HepG2 (cell line): ENCODE measurements around the gene SERINC5. TPM values are rescaled to one million over a fixed set of nuclear protein-coding genes. Genes with fewer than 3 reads are reported as not detected.

Experiments used
- DMAP1 ChIP-seq: IDR thresholded peaks from 2 replicates; pipeline ENCODE4 v1.6.1; 2016
- DNMT3B ChIP-seq: conservative IDR thresholded peaks from 2 replicates; pipeline ENCODE4 v1.6.1; 2016; ENCODE audit warnings: missing biosample characterization, control low read depth
- ELF3 ChIP-seq: IDR thresholded peaks from 2 replicates; pipeline ENCODE4 v1.6.1; 2016; ENCODE audit warnings: missing genetic modification reagents, missing compliant biosample characterization
- HHEX ChIP-seq: IDR thresholded peaks from 2 replicates; pipeline ENCODE4 v1.6.1; 2016; ENCODE audit warnings: control low read depth
- HMG20A ChIP-seq: IDR thresholded peaks from 2 replicates; pipeline ENCODE4 v1.6.1; 2016; ENCODE audit warnings: borderline replicate concordance
- HNF4G ChIP-seq, 2 experiments: sonication (generic) in 1 of 2; formaldehyde crosslinking in 1 of 2; IDR thresholded peaks; 2 replicates each; pipeline versions ENCODE4 v1.4.0 to v1.6.1; 2011 to 2020; ENCODE audit warnings: borderline replicate concordance in 2 of 2, low read depth in 2 of 2, mild to moderate bottlenecking in 2 of 2, low read length in 1 of 2, missing genetic modification reagents in 1 of 2, moderate library complexity in 1 of 2
- JUN ChIP-seq: sonication (generic); formaldehyde crosslinking; IDR thresholded peaks from 2 replicates; pipeline ENCODE4 v1.4.0; 2020; ENCODE audit warnings: mild to moderate bottlenecking, missing genetic modification reagents
- KLF11 ChIP-seq: IDR thresholded peaks from 2 replicates; pipeline ENCODE4 v1.6.1; 2016; ENCODE audit warnings: missing compliant biosample characterization
- KLF12 ChIP-seq: sonication (generic); formaldehyde crosslinking; IDR thresholded peaks from 2 replicates; pipeline ENCODE4 v1.4.0; 2020; ENCODE audit warnings: missing genetic modification reagents, borderline replicate concordance
- MXI1 ChIP-seq: IDR thresholded peaks from 3 replicates; pipeline ENCODE4 v1.6.1; 2012; ENCODE audit warnings: low read depth, low read length, inconsistent platforms, borderline replicate concordance
- PBX2 ChIP-seq: IDR thresholded peaks from 2 replicates; pipeline ENCODE4 v1.6.1; 2016; ENCODE audit warnings: control low read depth
- SAFB2 ChIP-seq: sonication (generic); formaldehyde crosslinking; IDR thresholded peaks from 2 replicates; pipeline ENCODE4 v1.5.1; 2020; ENCODE audit warnings: missing genetic modification reagents, low read depth, mild to moderate bottlenecking, borderline replicate concordance
- SKI ChIP-seq: fragments of 450-650 bp; IDR thresholded peaks from one replicate; pipeline ENCODE4 v1.6.1; 2018; ENCODE audit warnings: mild to moderate bottlenecking; ENCODE audit not compliant: partially characterized antibody
- SOX5 ChIP-seq: IDR thresholded peaks from 2 replicates; pipeline ENCODE4 v1.6.1; 2016; ENCODE audit warnings: borderline replicate concordance
- SP5 ChIP-seq: IDR thresholded peaks from 2 replicates; pipeline ENCODE4 v1.6.1; 2016; ENCODE audit warnings: low read depth, borderline replicate concordance
- ZBTB21 ChIP-seq: sonication (generic); formaldehyde crosslinking; IDR thresholded peaks from 2 replicates; pipeline ENCODE4 v1.4.0; 2020; ENCODE audit warnings: missing genetic modification reagents
- ZBTB25 ChIP-seq: IDR thresholded peaks from 2 replicates; pipeline ENCODE4 v1.6.1; 2018; ENCODE audit warnings: missing genetic modification reagents
- ZBTB26 ChIP-seq: IDR thresholded peaks from 2 replicates; pipeline ENCODE4 v1.6.1; 2016; ENCODE audit warnings: missing compliant biosample characterization, missing genetic modification reagents, borderline replicate concordance
- ZFP41 ChIP-seq: sonication (generic); formaldehyde crosslinking; IDR thresholded peaks from 2 replicates; pipeline ENCODE4 v1.4.0; 2020; ENCODE audit warnings: mild to moderate bottlenecking, missing genetic modification reagents, borderline replicate concordance
- ZFP90 ChIP-seq: sonication (generic); formaldehyde crosslinking; IDR thresholded peaks from 2 replicates; pipeline ENCODE4 v1.8.0; 2022; ENCODE audit warnings: missing genetic modification reagents, mild to moderate bottlenecking, inconsistent platforms, borderline replicate concordance
- ZNF12 ChIP-seq: sonication (generic); formaldehyde crosslinking; IDR thresholded peaks from 2 replicates; pipeline ENCODE4 v1.5.0; 2020; ENCODE audit warnings: missing genetic modification reagents
- ZNF557 ChIP-seq: sonication (generic); formaldehyde crosslinking; IDR thresholded peaks from 2 replicates; pipeline ENCODE4 v1.4.0; 2020; ENCODE audit warnings: missing genetic modification reagents
- ZNF652 ChIP-seq: IDR thresholded peaks from 2 replicates; pipeline ENCODE4 v1.6.1; 2016; ENCODE audit warnings: low read depth, borderline replicate concordance
- ZNF747 ChIP-seq: sonication (generic); formaldehyde crosslinking; IDR thresholded peaks from 2 replicates; pipeline ENCODE4 v1.8.1; 2023; ENCODE audit warnings: missing genetic modification reagents, mild to moderate bottlenecking, borderline replicate concordance
- ZNF781 ChIP-seq: sonication (generic); formaldehyde crosslinking; IDR thresholded peaks from 2 replicates; pipeline ENCODE4 v1.5.1; 2020; ENCODE audit warnings: borderline replicate concordance, mild to moderate bottlenecking, missing genetic modification reagents; ENCODE audit errors: not compliant biosample characterization
- polyA plus RNA-seq, 8 experiments: library from polyadenylated mRNA; depleted of rRNA in 3 of 8; stranded (reverse) in 7 of 8; unstranded in 1 of 8; fragments of >200 nt; fragmentation: Illumina TruSeq in 4 of 8; extraction: Trizol in 4 of 8; gene quantifications; 2 replicates each; pipeline versions ENCODE4 v1.2.1 to v1.2.3, GENCODE V29; 2011 to 2016; ENCODE audit warnings: low read depth in 4 of 8, missing spikeins in 1 of 8, mixed read lengths in 1 of 8; ENCODE audit not compliant: insufficient read depth in 1 of 8
- total RNA-seq, 5 experiments: library from RNA; depleted of rRNA; stranded (reverse); fragments of >200 nt; fragmentation: Illumina TruSeq; extraction: Trizol; gene quantifications; 2 replicates each; pipeline ENCODE4 v1.2.3, GENCODE V29; 2016; ENCODE audit warnings: low read depth in 1 of 5
- TF ChIP-seq, protein P1 (sequence below): IDR thresholded peaks from 2 replicates; pipeline ENCODE4 v1.6.1; 2012; ENCODE audit warnings: low read depth, low read length, improper control_type of control experiment

Gene SERINC5
- total and polyA plus RNA-seq, 2 of the 13 experiments (the other 11 are each of a cell fraction or from before 2014, with no cell fraction given) = 17.3 to 22.8 TPM

- no peak for TF ChIP-seq PBX2 (CRISPR knock-in tag)
- no peak for TF ChIP-seq ZNF781
- TF ChIP-seq ELF3 (CRISPR knock-in tag) = peak; percentile 47; the same call in 1 of the 2 replicates
- TF ChIP-seq JUN (CRISPR knock-in tag) = peak; percentile 40; the same call in 1 of the 2 replicates
- TF ChIP-seq HHEX = peak; percentile 67; the same call in 1 of the 2 replicates
- TF ChIP-seq ZBTB21 (CRISPR knock-in tag) = no peak
- TF ChIP-seq ZBTB26 (CRISPR knock-in tag) = no peak; the same call in 1 of the 2 replicates
- no peak for TF ChIP-seq ZNF557 (CRISPR knock-in tag)
- TF ChIP-seq SAFB2 = no peak
- TF ChIP-seq SKI = peak; percentile 50
- no peak for TF ChIP-seq ZFP90 (CRISPR knock-in tag)
- peak; percentile 82 for TF ChIP-seq HNF4G (IDR thresholded peaks at IDR 0.05; ENCODE audit: borderline replicate concordance, low read depth, low read length)
- TF ChIP-seq HNF4G (CRISPR knock-in tag; IDR thresholded peaks at IDR 0.05; ENCODE audit: borderline replicate concordance, low read depth) = peak; percentile 44; the same call in 1 of the 2 replicates
- no peak for TF ChIP-seq ZNF747
- TF ChIP-seq SP5 (CRISPR knock-in tag) = 0 out of 2 replicates have a peak, but pooled peaks have one; percentile 33
- no peak for TF ChIP-seq MXI1
- TF ChIP-seq DMAP1 (CRISPR knock-in tag) = no peak; the same call in 1 of the 2 replicates
- no peak for TF ChIP-seq KLF12 (CRISPR knock-in tag)
- TF ChIP-seq ZFP41 (CRISPR knock-in tag) = no peak
- TF ChIP-seq HMG20A = peak; percentile 48; the same call in 1 of the 2 replicates
- TF ChIP-seq DNMT3B = peak; percentile 74; the same call in 1 of the 2 replicates
- TF ChIP-seq, protein P1, sequence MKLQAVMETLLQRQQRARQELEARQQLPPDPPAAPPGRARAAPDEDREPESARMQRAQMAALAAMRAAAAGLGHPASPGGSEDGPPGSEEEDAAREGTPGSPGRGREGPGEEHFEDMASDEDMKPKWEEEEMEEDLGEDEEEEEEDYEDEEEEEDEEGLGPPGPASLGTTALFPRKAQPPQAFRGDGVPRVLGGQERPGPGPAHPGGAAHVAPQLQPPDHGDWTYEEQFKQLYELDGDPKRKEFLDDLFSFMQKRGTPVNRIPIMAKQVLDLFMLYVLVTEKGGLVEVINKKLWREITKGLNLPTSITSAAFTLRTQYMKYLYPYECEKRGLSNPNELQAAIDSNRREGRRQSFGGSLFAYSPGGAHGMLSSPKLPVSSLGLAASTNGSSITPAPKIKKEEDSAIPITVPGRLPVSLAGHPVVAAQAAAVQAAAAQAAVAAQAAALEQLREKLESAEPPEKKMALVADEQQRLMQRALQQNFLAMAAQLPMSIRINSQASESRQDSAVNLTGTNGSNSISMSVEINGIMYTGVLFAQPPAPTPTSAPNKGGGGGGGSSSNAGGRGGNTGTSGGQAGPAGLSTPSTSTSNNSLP = peak; percentile 96
- peak; percentile 60; the same call in 1 of the 2 replicates for TF ChIP-seq SOX5 (CRISPR knock-in tag)
- TF ChIP-seq ZNF12 (CRISPR knock-in tag) = no peak; the same call in 1 of the 2 replicates
- peak; percentile 47; the same call in 1 of the 2 replicates for TF ChIP-seq ZBTB25 (CRISPR knock-in tag)
- TF ChIP-seq ZNF652 = no peak; the same call in 1 of the 2 replicates
- TF ChIP-seq KLF11 (CRISPR knock-in tag) = no peak
These were observed 71.4 kb downstream of the SERINC5 start (continued) for GRCh38 chr5:80184235-80185023.
